Right lobe of liver (tissue), 6 donors: ENCODE results near the gene NCK2. TPM values are rescaled to one million over a fixed set of nuclear protein-coding genes. Genes with fewer than 3 reads are reported as not detected.

ENCODE experiments used
- ATAC-seq, 4 donors: fragments of 200-7000 bp; cut with Tn5 transposase; one replicate each; pipeline ENCODE4 v1.9.1; 2020; ENCODE audit warnings: mild to moderate bottlenecking in 4 of 4, moderate library complexity in 4 of 4
- DNase-seq, 3 donors: peaks; one replicate each; pipeline ENCODE4 v3.0.0-alpha.2; 2020
- H3K27ac ChIP-seq, 3 donors: fragments of 200-600 bp; one replicate each; pipeline ENCODE4 v1.8.0; 2022
- H3K27me3 ChIP-seq, 2 donors: fragments of 200-600 bp; one replicate each; pipeline ENCODE4 v1.8.0; 2022
- H3K36me3 ChIP-seq, 4 donors: fragments of 200-600 bp; sonication (generic) in 1 of 4; one replicate each; pipeline versions ENCODE4 v1.5.1 to v1.8.0; 2017 to 2022; ENCODE audit warnings: control low read depth in 1 of 4
- H3K4me1 ChIP-seq, 4 donors: fragments of 200-600 bp; sonication (generic) in 1 of 4; one replicate each; pipeline versions ENCODE4 v1.5.1 to v1.8.0; 2017 to 2022; ENCODE audit warnings: control low read depth in 1 of 4
- H3K4me3 ChIP-seq, 3 donors: fragments of 200-600 bp; one replicate each; pipeline ENCODE4 v1.8.0; 2022
- H3K9me3 ChIP-seq, 4 donors: fragments of 200-600 bp; sonication (generic) in 1 of 4; one replicate each; pipeline versions ENCODE4 v1.5.1 to v1.8.0; 2017 to 2022; ENCODE audit warnings: control low read depth in 1 of 4
- CTCF ChIP-seq, 4 donors: fragments of 200-600 bp in 3 of 4; fragments of 450-650 bp in 1 of 4; IDR thresholded peaks; one replicate each; pipeline versions ENCODE4 v1.5.1 to v1.8.0; 2016 to 2022; ENCODE audit warnings: antibody characterized with exemption in 4 of 4, mild to moderate bottlenecking in 2 of 4
- POLR2A ChIP-seq: fragments of 450-650 bp; IDR thresholded peaks from one replicate; pipeline ENCODE4 v1.6.1; 2017; ENCODE audit warnings: antibody characterized with exemption, mild to moderate bottlenecking
- WGBS: methylation state at CpG from one replicate; pipeline ENCODE4 v1.1.6; 2018; ENCODE audit warnings: low coverage, low lambda C conversion rate; ENCODE audit not compliant: insufficient coverage; ENCODE audit errors: missing lambda C conversion rate; 5-methylcytosine and 5-hydroxymethylcytosine counted together
- intact Hi-C, 2 donors: fragments of 100-400 bp; cut with DNase I; formaldehyde crosslinking; loops; one replicate each; pipeline versions ENCODE4 v1.11.2 to v1.14.1; 2022
- total RNA-seq, 6 experiments: library from RNA; depleted of rRNA in 2 of 6; stranded (reverse); fragments of >200 nt in 2 of 6; fragmentation: NEBNext Ultra II Directional in 3 of 6; extraction: Animal tissue kit (Norgen Biotek cat#: 25700) in 3 of 6; gene quantifications; one replicate each; pipeline versions ENCODE4 v1.1.0 to v1.2.4, GENCODE V29; 2016 to 2023
- donor health status: DM: no; HTN: yes; CAD: no.
- donor health status: DM: no; HTN: no; CAD: no.
- donor health status: DM: no; HTN: no; CAD: no.
- donor health status: DM: no; HTN: yes; CAD: no.
- donor health status: DM: no; HTN: yes; CAD: no.

NCK2 gene
- total RNA-seq, 6 experiments from 2014 or later, result 4.8 to 11.7 (median 7.1) TPM

GRCh38 chr2:105771836-105772235 lies 27.1 kb downstream of the NCK2 start:
- 51% methylated on average over 4 of the region's 9 CpGs for WGBS
- intact Hi-C loops, result no loop called here
- Histone ChIP-seq H3K4me1 (no peaks in the 10 kb centered on the region), H3K36me3 (no peaks in the 10 kb centered on the region), H3K4me3 (no peak overlapping the region), H3K27ac (no peak overlapping the region), H3K27me3 (no peaks in the 10 kb centered on the region), H3K9me3 (no peaks in the 10 kb centered on the region)
- TF ChIP-seq CTCF (IDR thresholded peaks at IDR 0.05) (no peak), POLR2A (no peak)
- ATAC-seq (peak; percentile 54 to 60 (median 57)), DNase-seq (no peak)

GRCh38 chr2:105772362-105772761 lies 27.6 kb downstream of the NCK2 start:
- H3K9me3 ChIP-seq, result no peaks in the 10 kb centered on the region
- intact Hi-C loops, result no loop called here
- TF ChIP-seq POLR2A, result no peak
- no peak for TF ChIP-seq CTCF (IDR thresholded peaks at IDR 0.05)
- H3K27me3 ChIP-seq, result no peaks in the 10 kb centered on the region
- ATAC-seq (peak in 1 of 4 donors; percentile 24), DNase-seq (no peak)
- H3K36me3 ChIP-seq, result no peaks in the 10 kb centered on the region
- no peaks in the 10 kb centered on the region for H3K4me1 ChIP-seq
- H3K27ac ChIP-seq, result no peak overlapping the region
- 61% methylated on average over 3 of the region's 5 CpGs for WGBS
- H3K4me3 ChIP-seq, result no peak overlapping the region

- no peaks in the 10 kb centered on the region for H3K27me3 ChIP-seq
- WGBS, result 45% methylated on average over 2 of the region's 2 CpGs
- no peaks in the 10 kb centered on the region for H3K4me1 ChIP-seq
- no peak for TF ChIP-seq POLR2A
- no peak for TF ChIP-seq CTCF (IDR thresholded peaks at IDR 0.05)
- intact Hi-C loops, result no loop called here
- DNase-seq, result no peak
- H3K9me3 ChIP-seq, result no peaks in the 10 kb centered on the region
- no peaks in the 10 kb centered on the region for H3K36me3 ChIP-seq
- ATAC-seq, result no peak
- H3K4me3 ChIP-seq, result no peak overlapping the region
- no peak overlapping the region for H3K27ac ChIP-seq
Measured at GRCh38 chr2:105773568-105773967, 28.9 kb downstream of the NCK2 start.

GRCh38 chr2:105774781-105775337 lies 30.1 kb downstream of the NCK2 start:
- DNase-seq (no peak), ATAC-seq (no peak)
- H3K27me3 ChIP-seq, result no peaks in the 10 kb centered on the region
- intact Hi-C loops, result no loop called here
- H3K9me3 ChIP-seq, result no peaks in the 10 kb centered on the region
- no peaks in the 10 kb centered on the region for H3K4me1 ChIP-seq
- TF ChIP-seq POLR2A (no peak), CTCF (IDR thresholded peaks at IDR 0.05) (no peak)
- no peaks in the 10 kb centered on the region for H3K36me3 ChIP-seq
- H3K27ac ChIP-seq, result no peak overlapping the region
- WGBS, result 64% methylated on average over 4 of the region's 4 CpGs
- H3K4me3 ChIP-seq, result no peak overlapping the region
